NCI-H69 (cell line): ENCODE measurements around the gene IFNL2.
"Not testable (repeated sequence)": the region's sequence is repeated elsewhere in the genome, so short reads cannot be mapped to it uniquely, and the experiment has no call there.

Experiments used
- DNase-seq: peaks from one replicate; lab custom pipeline; 2025; lab: John Stamatoyannopoulos, UW

Gene IFNL2

GRCh38 chr19:39268085-39268484 lies at the start of gene IFNL2:
Gene IFNL2 (plus strand): TSS chr19:39268396. CDS start chr19:39268569, 173 bp downstream.
- not testable (repeated sequence) for DNase-seq

DNA sequence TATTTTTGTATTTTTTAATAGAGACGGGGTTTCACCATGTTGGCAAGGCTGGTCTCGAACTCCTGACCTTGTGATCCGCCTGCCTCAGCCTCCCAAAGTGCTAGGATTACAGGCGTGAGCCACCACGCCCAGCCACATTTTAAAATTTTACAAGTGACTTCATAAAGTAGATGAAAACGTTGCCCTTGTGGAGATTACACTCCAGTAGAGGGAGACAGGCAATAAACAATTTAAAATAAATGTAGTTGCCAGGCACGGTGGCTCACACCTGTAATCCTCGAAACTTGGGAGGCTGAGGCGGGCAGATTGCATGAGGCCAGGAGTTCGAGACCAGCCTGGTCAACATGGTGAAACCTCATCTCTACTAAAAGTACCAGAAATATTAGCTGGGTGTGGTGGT lies 49.1 kb upstream of the IFNL2 start:
- not testable (repeated sequence) for DNase-seq

DNA sequence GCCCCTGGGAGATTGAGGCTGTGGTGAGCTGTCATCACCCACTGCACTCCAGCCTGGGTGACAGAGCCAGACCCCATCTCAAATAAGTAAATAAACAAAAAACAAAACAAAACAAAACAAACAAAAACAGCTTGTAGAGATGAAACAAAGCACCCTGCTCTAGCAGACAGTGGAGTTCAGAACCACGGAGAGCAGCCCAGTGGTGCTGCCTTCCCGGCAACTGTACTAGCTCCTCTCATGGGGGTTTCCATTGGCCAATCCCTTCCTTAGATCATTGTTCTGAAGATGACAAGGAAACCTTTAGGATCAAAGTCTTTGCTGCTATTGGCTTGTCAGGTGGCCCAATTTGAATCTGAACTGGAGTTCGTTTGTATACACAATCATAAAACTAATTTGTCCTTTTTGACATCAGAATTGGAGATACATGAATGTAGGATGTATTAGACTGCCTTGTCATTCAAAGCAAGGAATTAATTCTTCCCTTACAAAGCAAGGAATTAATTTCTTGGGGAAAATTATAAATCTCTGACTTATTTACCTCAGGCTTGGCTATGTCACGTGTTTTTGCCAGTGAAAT lies 44.4 kb upstream of the IFNL2 start:
- DNase-seq, result no peak

- DNase-seq, result no peak
Measured at GRCh38 chr19:39224910-39225309, 43.3 kb upstream of the IFNL2 start.

GRCh38 chr19:39230096-39230764 lies 38.0 kb upstream of the IFNL2 start:
- no peak for DNase-seq

- DNase-seq, result no peak
Measured at GRCh38 chr19:39232708-39233107, 35.5 kb upstream of the IFNL2 start.

- DNase-seq, result no peak
Measured at GRCh38 chr19:39236527-39236926, 31.7 kb upstream of the IFNL2 start.

GRCh38 chr19:39237200-39238184 lies 30.7 kb upstream of the IFNL2 start:
- peak; percentile 47 for DNase-seq

- DNase-seq, result no peak
Measured at GRCh38 chr19:39238209-39238608, 30.0 kb upstream of the IFNL2 start.

GRCh38 chr19:39238944-39239343 lies 29.3 kb upstream of the IFNL2 start:
- no peak for DNase-seq

DNA sequence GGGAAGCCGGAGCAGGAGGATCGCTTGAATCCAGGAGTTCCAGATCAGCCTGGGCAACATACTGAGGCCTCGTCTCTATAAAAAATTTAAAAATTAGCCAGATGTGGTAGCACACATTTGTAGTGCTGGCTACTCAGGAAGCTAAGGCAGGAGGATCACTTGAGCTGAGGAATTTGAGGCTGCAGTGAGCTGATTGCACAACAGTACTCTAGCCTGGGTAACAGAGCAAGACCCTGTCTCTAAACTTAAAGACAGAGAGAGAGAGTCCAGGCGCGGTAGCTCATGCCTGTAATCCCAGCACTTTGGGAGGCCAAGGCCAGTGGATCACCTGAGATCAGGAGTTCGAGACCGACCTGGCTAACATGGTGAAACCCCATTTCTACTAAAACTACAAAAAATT lies 27.8 kb upstream of the IFNL2 start:
- no peak for DNase-seq

DNA sequence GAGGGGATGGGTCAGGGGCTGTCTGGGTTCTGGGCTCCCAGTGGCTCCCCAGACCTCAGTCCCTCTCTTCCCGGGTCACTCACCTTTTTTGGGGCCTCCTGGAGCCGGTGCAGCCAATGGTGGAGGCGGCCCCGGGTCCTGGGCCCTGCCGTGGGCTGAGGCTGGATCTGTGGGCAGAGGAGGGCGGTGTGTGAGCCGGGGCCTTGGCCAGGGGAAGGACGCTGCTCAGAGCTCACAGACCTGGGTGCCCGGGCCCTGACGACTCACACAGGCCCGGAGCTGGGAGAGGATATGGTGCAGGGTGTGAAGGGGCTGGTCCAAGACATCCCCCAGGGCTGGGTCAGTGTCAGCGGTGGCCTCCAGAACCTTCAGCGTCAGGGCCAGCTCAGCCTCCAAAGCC lies 24.5 kb upstream of the IFNL2 start:
- DNase-seq, result not testable (repeated sequence)

GRCh38 chr19:39244410-39245100 lies 23.6 kb upstream of the IFNL2 start, which contains the start of gene IFNL3:
Gene IFNL3 (minus strand): TSS chr19:39245006. CDS start chr19:39244967, 39 bp downstream.
- not testable (repeated sequence) for DNase-seq

DNA sequence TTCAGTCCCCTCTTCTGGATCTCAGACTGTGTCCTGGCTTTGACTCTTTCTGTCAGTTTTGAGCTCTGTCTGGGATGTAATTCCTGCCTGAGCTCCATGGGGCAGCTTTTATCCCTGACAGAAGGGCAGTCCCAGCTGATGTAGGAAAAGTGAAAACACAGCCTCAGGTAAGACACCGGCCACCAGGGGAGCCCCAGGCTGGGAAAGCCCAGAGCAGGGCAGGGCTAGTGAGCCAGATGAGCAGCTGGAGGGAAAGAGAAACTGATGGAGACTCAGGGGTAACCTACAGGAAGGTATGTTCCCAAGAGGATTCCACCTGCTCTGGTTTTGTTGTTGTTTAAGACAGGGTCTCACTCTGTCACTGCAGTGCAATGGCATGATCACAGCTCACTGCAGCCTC lies 23.0 kb upstream of the IFNL2 start:
- DNase-seq, result not testable (repeated sequence)

- DNase-seq, result peak; percentile 16
Measured at GRCh38 chr19:39246951-39247669, 21.1 kb upstream of the IFNL2 start.

DNA sequence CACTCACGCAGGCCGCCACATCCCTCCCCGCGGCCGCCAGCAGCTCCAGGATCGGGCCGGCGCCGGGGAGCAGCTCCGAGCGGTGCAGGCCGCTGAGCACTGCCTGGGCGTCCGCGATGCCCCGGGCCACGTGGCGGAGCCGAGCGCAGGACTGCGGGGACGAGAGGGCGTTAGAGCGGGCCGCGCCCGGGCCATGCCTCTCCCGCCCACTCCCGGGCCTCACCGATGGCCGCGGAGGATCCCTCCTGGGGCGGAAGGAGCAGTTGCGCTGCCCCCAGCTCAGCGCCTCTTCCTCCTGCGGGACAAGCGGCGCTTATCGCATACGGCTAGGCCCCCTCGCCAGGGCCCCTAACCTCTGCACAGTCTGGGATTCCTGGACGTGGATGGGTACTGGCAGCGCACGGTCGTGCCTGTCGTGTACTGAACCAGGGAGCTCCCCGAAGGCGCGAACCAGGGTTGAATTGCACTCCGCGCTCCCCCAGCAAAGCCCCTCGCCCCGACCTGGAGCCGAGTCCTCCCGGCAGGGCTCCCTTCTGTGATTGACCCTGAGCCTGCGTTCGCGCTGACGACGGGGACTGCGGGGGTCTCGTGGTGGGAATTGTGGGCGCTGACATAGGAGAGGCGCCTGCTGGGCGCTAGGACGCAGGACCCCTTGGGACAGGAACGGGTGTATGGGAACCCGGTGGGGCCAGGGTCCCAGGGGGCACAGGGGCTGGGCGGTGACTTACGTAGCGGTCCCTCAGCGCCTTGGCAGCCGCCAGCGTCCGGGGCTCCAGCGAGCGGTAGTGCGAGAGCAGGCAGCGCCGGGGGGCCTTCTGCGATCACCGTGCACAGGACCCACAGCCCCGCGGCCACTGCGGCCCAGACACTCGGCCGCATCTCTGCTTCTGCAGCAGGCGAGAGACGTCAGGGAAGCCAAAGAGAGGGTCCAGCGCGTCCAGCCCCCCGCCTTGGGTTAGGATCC lies 20.2 kb upstream of the IFNL2 start:
- DNase-seq, result no peak

DNA sequence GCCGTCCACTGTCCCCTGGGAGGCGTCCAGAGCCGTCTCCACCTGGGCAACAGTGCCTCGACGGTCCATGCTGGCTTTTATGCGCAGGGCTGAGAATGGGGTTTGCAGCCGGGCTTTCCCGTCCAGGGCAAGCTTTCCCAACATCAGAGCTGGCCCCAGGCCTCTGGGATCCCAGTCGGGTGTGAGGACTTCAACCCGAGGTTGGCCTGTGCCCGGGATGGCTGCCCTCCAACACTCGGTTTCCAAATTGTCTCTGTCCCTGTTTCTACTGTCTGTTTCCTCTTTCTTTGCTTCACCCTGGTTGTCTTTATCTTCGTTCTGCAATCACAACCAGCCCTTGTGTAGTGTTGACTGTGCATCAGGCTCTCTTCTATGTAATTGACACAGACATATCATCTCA lies 19.4 kb upstream of the IFNL2 start, which contains the start of gene IFNL4:
IFNL4 (minus strand) TSS at position 51 of the 400 bp plus-strand sequence.
- no peak for DNase-seq

- DNase-seq, result no peak
Measured at GRCh38 chr19:39251081-39251480, 17.1 kb upstream of the IFNL2 start.

DNA sequence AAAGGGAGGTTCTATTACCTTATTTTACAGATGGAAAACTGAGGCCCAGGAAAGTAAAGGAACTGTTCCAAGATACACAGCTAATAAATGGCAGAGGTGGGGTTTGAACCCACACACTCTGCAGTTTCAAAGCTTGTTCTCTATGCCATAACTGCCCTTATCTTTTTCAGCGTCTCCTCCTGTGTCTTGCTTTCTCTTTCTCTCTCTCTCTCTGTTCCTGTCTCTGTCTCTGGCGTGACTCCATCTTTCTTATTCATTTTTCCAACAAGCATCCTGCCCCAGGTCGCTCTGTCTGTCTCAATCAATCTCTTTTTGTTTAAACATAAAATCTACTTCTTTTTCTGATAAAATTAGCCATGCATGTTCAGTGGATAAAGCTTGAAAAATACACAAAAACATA lies 16.4 kb upstream of the IFNL2 start:
- no peak for DNase-seq

GRCh38 chr19:39252458-39252857 lies 15.7 kb upstream of the IFNL2 start:
- DNase-seq, result peak; percentile 83
